ENCODE results near the gene ANAPC1.
"Not testable (repeated sequence)": the region's sequence is repeated elsewhere in the genome, so short reads cannot be mapped to it uniquely, and the experiment has no call there.

Gene ANAPC1

DNA sequence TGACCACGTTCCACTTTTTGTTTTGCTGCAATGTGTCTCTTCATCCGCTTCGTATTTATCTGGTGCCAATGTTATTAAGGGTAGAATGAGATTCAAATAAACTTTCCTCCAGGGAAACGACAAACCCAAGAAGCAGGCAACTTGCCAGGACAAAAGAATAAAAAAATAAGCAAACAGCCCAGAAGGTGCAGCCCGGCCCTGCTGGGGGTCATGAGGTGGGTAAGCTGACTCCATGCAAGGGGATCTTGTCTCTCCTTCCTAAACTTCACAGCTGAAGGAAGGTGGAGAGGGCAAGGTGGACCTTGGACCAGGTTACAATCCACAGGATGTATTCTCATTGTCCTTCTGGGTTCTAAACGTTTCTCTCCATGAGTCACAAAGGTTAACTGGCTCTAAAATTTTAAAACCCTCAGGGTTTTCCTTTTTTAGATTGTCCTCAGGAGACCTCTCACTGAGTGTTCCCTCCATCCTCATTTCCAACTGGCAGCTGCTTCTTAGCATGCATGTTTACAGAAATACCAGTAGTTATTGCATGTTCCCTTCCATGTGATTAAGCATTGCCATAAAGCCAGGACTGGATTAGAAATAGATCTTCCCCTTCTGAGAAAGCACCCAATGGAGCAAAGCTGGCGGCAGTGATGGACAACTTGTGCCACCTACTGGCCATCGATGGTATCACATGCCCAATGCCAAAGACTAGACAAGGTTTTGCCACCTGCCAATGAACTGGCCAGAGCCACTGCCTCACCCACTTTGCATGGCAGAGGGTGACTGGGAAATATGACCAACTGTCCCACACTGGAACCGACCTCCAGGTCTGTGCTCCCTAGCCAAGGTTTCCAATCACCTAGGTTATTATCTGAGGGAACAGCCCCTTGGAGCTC, 147.9 kb downstream of the ANAPC1 start:
- not testable (repeated sequence) for DNase-seq (ENCODE audit: low read depth)

DNA sequence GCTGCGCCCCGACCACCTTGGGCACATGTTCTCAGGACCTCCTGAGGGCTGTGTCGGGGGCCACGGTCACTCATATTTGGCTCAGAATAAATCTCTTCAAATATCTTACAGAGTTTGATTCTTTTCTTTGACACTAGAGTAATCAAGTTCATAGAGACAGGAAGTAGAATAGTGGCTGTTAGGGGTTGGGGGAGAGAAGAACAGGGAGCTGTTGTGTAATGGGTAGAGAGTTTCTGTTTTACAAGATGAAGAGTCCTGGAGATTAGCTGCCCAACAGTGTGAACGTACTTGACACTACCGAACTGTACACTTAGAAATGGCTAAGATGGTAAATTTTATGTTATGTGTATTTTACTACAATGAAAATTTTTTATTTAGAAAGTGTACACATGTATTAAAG, 148.6 kb downstream of the ANAPC1 start:
- not testable (repeated sequence) for DNase-seq (ENCODE audit: low read depth)

GRCh38 chr2:111729812-111730458, 154.1 kb downstream of the ANAPC1 start:
- not testable (repeated sequence) for DNase-seq (ENCODE audit: low read depth)

GRCh38 chr2:111727611-111728110, 156.3 kb downstream of the ANAPC1 start:
- DNase-seq (ENCODE audit: low read depth), result not testable (repeated sequence)

DNA sequence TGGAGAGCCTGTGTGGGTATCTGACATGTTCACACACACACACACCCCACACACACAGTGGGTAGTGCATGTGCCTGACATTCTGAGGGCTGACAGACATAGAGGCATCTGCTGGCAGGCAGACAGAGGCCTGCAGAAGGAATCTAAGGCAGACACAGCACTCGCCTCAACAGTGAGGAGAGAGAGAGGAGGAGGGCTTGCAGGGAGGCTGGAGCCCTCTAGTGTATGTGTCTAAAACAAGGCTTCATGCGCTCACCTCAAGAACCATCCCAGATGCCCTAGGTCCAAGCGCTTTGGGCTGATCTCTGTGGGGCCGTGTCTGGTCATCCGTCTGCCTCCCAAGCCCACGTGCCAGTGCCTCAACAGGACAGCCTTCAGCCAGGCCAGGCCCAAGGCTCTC, 158.3 kb downstream of the ANAPC1 start:
- DNase-seq (ENCODE audit: low read depth), result not testable (repeated sequence)

DNA sequence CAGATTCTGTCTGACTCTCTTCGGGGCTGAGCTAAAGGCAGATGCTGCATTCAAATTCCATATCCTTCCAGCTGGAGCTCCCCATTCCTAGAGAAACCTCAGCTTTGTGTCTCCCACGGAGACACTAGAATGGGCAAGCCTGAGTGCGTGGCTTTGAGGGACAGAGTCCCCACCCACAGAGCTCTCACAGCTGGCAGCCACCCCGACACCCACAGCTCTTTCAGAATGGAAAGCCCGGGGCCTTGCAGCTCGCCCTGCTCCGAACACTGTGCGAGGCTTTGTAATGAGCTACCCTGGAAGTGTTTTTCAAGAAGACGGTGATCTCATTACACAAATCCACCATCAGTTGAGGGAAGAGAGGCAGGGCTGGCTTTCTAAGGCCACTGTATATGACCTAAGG, 164.4 kb downstream of the ANAPC1 start:
- DNase-seq (ENCODE audit: low read depth), result not testable (repeated sequence)

Measured in CMK (cell line).